Ramos (cell line): ENCODE results near the gene F13B.
"Not testable (repeated sequence)": the region's sequence is repeated elsewhere in the genome, so short reads cannot be mapped to it uniquely, and the experiment has no call there.

Experiments
- in situ Hi-C: fragments of 300-500 bp; cut with MboI; formaldehyde crosslinking; loops from one replicate; pipeline ENCODE4 v1.14.3; 2022; ENCODE audit warnings: low sequenced_read_pairs; ENCODE audit not compliant: unreplicated experiment

F13B gene, protein sequence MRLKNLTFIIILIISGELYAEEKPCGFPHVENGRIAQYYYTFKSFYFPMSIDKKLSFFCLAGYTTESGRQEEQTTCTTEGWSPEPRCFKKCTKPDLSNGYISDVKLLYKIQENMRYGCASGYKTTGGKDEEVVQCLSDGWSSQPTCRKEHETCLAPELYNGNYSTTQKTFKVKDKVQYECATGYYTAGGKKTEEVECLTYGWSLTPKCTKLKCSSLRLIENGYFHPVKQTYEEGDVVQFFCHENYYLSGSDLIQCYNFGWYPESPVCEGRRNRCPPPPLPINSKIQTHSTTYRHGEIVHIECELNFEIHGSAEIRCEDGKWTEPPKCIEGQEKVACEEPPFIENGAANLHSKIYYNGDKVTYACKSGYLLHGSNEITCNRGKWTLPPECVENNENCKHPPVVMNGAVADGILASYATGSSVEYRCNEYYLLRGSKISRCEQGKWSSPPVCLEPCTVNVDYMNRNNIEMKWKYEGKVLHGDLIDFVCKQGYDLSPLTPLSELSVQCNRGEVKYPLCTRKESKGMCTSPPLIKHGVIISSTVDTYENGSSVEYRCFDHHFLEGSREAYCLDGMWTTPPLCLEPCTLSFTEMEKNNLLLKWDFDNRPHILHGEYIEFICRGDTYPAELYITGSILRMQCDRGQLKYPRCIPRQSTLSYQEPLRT

DNA sequence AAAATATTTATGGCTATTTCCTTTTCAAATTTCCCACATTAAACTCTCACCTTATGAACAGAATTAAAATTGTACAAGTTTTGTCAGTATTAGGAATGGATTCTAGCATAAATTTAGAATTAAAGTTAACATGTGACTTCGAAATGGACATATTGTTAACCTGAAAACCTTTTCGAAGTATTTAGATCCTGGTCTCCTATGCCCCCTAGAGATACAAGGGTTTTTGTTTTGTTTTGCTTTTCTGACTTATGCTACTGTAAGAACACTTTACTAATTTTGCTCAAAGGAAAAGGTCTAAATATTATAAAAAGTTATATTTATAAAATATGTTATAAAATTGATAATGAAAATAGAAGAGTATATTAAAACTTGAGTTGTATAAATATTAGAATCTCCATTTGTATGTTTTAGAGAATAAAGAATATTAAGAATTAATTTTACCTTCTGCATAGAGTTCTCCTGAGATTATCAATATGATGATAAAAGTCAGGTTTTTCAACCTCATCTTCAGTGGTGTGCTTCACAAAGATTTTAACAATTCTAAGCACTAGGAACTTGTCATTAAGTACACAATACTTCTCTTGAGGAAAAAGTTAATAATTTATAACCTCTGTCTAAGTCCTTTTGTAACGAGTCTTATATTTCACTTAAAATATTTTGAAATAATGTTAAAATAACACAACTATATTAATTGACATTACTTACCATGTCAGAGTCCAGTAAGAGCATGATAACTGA is at the start of gene F13B:
Gene F13B, minus strand, starts transcription at position 542 of the 738 bp plus-strand sequence. Its CDS starts 37 bp downstream, at position 505.
- in situ Hi-C loops, result no loop called here

DNA sequence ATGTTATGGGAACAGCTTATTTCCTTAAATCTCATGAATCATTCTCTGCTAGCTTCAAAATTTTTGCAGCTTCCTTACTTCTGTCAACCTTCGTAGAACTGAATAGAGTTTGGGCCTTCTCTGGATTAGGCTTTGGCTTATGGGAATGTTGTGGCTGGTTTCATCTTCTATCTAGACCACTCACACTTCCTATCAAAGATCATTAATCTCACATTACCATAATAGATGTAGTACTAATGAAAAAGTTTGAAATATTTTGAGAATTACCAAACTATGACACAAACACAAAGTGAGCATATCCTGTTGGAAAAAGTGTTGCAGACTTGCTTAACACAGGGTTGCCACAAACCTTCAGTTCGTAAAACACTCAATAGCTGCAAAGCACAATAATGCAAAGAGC is 49.1 kb upstream of the F13B start:
- in situ Hi-C loops, result no loop called here

DNA sequence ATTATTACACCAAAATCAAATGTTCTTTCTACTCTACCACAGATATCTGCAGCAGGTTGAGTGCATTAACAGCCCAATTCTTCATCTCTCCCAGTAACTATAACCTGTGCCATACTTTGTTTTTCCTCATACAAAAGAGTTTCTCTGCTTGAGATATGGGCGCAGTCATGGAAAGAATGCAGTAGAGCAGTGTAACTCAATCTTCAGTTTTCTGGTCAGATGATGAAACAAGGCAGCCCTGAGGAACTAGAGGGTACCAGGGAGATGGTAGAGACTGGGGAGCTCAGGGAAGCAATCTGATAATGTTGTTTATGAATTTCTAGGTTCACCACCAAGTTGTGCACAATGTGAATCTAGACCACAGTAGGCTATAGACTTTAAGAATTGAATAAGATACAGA is 39.8 kb upstream of the F13B start:
- in situ Hi-C loops, result no loop called here

DNA sequence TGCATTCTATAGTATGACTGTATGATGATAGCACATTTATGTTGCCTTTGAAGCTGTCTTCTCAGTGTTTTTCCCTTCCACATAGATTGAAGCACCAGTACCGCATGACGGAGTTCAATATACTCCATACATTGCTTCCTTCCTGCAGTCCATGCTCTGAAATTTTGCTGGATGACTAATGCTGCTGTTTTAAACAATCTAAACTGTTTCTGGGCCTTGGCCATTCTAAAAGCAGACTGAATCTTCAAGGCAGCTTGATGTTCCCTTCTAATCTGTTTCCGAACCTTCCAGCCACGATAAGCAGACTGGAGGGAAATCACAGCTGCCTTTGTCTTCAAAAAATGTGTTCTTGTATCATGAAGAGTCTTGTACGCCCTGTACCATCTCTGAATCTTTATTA is 36.2 kb upstream of the F13B start:
- in situ Hi-C loops, result no loop called here

DNA sequence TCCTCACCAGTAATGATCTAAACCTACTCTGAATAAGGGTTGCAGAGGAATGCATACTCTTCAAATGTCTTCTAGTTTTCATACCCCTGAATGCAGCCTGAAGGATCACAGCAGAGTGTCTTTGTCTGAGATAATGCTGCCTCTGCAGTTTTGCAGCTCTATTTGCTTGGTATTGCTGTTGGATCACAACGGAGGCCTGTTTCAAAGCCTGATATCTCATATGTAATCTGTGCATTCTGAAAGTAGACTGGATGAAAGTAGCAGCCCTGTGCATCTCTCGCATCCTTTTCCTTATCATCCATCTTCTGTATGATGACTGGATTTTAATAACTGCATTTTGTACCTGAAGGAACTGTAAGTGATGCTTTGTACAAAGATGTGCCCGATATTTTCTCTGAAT is 34.9 kb upstream of the F13B start:
- in situ Hi-C loops, result no loop called here

DNA sequence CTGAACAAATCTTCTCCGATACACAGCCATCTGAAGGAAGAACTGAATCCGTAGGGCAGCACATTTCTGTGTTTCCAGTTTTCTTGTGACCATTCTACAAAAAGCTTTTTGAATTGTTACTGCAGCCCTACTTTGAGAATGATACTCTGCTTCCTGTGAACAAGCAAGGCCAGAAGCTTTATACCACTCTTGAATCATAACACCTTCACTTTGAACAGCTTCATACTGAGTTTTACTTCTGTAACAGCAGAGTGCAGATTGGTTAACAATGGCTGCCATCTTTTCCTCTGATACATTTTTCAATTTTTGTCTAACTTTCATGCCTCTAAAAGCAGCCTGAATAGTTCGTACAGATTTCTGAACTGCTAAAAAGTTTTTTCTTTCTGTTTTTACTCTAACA is 33.6 kb upstream of the F13B start:
- in situ Hi-C loops, result no loop called here

DNA sequence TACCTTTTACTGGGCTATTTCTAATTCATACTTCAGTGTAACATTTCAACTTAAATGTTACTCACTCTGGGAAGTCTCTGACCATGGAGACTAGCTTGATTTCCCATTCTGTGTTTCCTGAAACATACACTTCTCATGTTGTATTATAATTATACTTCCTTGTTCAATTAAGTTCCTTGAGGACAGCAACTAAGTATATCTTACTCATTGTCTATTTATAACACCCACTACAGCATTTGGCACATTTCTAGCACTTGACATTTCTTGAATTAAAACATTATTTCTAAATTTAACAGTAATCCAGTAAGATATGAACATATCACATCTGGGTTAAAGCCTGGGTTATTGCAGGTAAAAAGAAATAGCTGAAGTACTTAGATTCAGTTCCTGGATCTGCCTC is 32.4 kb upstream of the F13B start:
- in situ Hi-C loops, result no loop called here

DNA sequence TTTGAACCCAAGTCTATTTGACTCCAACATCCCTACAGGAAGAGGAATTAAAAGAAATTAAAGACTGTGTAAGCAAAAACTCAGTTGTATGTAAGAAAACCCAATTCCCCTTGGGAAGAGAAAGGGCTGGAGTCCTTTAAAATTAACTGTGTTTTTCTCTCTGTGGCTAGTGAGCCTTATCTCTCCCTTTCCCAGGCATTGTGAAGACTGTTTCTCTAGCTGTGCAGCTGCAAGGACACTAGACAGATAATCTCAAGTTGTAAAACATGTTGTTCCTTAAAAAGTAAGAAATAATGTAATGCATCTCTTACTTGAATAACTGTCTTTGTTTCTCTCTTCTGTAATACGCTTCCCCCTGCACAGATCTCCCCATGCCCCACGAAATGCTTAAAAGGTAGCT is 29.9 kb upstream of the F13B start:
- in situ Hi-C loops, result not testable (repeated sequence)

DNA sequence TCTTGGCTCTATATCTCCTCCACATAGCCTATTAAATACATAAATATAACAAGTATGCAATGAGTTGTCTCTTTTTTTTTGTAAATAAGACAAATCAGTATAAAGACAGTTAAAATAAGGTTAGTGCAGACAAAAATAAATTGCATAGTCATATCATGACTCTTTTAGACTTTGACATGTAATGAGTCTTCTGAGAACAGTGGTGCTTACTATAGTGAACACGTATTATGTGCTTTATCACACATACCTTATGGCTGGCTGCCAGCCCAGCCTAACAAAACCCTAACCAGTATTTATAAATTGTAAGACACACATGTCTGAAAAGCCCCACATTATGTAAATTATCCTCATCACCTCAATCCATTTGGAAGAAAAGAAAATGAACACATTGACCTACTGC is 29.1 kb upstream of the F13B start:
- in situ Hi-C loops, result no loop called here

DNA sequence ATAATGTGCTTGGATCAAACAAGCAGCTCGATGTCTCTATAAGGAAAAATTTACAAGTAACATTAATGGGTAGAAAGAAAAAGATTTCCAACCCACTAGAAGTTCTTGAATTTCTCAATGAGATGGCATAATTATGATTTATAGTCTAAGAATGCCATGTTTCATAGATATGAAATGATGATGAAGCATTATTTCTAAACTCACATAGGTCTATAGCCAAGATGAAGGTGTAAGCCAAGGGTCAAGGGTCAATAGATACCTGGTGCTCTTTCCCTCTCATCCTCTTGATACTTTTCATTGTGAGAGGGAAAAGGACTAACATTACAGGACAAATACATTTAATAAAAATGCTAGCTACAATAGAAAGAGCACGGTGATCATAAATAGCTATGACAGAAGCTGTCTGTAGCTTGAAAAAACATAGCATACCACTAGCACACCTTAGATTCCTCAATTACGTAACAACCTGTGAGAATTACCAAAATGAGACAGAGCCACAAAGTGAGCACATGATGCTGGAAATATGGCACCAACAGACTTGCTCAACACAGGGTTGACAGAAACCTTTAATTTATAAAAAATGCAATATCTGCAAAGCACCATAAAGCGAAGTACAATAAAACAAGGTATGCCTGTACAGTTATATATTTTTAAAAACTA is 26.3 kb upstream of the F13B start:
- in situ Hi-C loops, result no loop called here

DNA sequence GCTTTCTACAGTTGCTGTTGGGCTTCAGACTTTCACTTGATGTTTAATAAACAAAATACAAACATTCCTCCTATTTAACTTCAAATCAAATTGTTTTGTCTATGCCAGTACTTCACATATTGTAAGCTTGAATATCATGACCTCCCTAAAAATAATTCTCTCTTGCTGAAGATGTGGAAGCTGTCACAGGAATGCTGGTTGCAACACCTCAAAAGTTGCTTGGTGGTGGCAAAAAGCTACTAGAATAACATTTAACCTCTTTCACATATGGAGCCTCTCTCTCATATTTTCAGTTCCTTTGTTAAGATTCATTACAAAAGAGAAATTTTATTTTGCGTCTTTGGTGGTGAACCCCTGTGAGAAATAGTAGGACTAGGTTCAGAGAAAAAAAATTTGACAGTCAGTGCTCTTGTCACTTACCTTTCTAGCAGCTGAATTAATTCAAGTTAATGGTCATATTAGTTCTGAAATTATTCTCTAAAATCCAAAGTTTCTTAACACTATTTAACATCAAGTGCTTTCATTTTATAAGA is 25.5 kb upstream of the F13B start:
- in situ Hi-C loops, result no loop called here

DNA sequence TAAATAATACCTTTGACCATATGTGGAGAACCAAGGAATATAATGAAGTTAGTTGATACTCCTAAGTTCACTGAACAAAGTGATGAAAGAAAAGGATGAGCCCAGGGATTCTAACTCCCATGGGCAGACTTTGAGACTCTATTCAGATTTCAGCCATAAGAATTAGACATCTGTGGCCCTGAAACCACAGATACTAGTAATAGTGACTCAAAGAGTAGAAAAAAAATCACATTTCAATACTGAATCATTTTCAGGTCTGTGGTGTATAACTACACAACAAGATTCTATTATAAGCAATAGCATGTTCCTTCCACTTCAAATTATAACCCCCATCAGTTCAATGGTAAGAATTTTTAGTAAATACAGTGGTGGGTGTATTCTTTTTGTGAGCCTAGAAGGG is 16.4 kb upstream of the F13B start:
- in situ Hi-C loops, result no loop called here

DNA sequence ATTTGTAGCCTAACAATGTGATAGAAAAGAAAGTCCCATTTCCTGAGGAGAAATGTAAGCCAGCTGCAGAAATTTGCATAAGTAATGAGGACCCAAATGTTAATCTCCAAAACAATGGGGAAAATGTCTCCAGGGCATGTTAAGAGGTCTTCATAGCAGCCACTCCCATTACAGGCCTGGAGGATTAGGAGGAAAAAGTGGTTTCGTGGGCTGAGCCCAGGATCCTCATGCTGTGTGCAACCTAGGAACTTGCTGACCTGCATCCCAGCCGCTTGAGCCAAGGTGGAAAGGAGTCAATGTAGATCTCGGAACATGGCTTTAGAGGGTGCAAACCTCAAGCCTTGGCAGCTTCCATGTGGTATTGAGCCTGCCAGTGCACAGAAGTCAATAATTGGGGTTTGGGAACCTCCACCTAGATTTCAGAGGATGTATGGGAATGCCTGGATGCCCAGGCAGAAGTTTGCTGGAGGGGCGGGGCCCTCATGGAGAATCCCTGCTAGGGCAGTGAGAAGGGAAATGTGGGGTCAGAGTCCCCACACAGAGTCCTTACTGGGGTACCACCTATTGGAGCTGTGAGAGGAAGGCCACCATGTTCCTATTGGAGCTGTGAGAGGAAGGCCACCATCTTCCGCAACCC is 14.2 kb upstream of the F13B start:
- in situ Hi-C loops, result no loop called here

DNA sequence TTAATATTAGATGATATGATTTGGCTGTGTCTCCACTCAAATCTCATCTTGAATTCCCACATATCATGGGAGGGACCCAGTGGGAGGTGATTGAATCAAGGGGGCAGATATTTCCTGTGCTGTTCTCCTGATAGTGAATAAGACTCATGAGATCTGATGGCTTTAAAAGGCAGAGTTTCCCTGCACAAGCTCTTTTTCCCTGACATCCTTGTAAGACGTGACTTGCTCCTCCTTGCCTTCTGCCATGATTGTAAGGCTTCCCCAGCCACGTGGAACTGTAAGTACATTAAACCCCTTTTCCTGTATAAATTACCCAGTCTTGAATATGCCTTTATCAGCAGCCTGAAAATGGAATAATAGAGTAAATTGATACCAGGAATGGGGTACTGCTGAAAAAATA is 13.3 kb upstream of the F13B start:
- in situ Hi-C loops, result no loop called here

DNA sequence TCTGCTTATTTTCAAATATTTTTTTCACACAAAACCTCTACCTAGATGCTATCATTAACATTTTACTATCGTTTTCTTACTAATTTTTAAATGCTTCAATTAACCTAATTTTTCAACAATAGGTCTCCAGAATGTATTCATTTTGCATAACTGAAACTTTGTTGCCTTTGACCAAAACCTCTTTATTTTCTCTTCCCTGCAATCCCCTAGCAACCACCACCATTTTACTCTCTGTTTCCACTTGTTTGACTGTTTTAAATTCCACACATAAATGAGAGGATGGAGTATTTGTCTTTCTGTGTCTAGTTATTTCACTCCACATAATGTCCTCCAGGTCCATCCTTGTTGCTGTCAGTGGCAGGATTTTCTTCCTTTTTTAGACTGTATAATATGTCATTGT is 9.5 kb upstream of the F13B start:
- in situ Hi-C loops, result no loop called here

DNA sequence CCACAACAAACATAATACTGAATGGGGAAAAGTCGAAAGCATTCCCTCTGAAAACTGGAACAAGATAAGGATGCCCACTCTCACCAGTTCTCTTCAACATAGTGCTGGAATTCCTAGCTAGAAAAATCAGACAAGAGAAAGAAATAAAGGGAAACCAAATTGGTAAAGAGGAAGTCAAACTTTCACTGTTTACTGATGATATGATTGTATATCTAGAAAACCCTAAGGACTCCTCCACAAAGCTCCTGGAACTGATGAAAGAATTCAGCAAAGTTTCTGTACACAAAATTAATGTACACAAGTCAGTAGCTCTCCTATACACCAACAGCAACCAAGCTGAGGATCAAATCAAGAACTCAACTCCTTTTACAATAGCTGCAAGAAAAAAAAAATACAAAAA is 6.9 kb upstream of the F13B start:
- in situ Hi-C loops, result no loop called here

DNA sequence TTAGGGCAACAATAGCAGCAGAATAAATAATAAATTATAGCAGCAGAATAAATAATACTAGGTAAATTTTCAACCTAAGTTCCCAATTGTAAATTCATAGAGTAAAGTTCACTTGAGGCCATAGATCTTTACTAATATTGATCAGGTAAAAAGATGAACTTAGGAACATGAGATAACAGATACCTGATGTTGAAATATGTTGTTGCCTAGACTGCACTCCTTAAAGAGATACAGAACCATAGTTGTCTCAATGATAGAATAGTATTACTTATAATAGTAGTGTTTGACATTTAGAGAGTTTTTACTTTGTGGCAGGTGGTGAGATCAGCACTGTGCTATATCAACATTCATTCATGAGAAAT is 378 bp upstream of the F13B start:
- in situ Hi-C loops, result no loop called here

DNA sequence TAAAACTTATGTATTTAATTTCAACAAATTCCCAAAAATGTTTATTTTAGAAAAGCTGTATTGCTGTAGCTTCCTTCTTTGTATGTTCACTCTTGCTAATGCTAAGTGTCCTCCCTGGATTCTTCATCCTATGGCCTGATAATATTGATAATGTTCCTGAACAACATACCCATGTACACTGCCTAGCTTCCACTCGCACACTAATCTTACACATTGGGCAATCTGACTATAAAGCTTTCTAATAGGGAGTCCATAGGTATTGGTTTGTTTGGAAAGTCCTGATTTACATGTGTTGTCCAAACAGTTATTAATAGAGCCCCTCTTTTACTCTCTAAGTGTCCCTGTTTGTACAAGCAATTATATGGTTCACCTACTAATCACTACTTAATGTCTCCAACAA is 783 bp downstream of the F13B start:
- in situ Hi-C loops, result no loop called here

DNA sequence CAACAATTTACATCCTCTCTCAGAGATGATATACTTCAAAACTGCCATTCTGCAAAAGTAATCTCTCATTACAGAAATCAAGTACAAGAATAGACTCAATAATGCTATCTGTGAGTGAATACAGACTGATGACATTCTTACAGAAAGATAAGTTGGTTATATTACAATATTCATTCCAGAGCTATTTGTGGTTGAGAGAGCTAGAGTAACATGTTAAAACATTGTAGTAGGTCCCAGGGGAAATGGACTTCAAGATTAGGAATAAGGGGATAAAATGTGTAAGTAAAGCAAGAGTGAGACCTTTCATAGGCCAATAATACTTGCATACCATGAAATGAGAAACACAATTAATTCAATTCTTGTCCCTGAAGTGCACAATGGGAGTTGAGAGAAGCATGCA is 1.5 kb downstream of the F13B start:
- in situ Hi-C loops, result no loop called here

DNA sequence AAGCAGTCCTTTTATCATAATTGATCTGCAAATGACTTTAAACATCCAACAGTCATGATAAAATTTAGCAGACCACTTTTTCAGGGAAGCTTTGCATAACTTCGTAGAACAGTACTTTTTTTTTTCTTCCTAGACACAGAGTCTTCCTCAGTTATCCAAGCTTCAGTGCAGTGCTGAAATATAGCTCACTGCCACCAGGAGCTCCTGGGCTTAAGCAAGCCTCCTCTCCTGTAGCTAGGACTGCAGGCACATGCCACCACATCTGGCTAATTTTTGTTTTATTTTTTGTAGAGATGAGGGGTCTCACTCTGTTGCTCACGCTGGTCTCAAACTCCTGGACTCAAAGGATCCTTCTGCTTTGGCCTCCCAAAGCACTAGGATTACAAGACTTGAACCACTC is 3.8 kb downstream of the F13B start:
- in situ Hi-C loops, result no loop called here
